SK-MEL-5 (cell line): ENCODE data around the gene TMX2. TPM values are rescaled to one million over a fixed set of nuclear protein-coding genes. Genes with fewer than 3 reads are reported as not detected.
A peak's percentile ranks its signal among the peaks of the same experiment; 100 is the strongest.

Experiments
- DNase-seq: peaks from one replicate; pipeline ENCODE4 v3.0.0-alpha.2; 2016; ENCODE audit warnings: low read depth, low spot score
- in situ Hi-C: cut with HindIII; loops from 2 replicates; pipeline ENCODE4 v1.10.0; 2016; ENCODE audit warnings: low sequenced_read_pairs, high pct_unique_total_duplicates, low pct_unique_long_range_greater_than_20kb
- total RNA-seq: library from RNA; depleted of rRNA; stranded (reverse); fragments of >200 nt; shearing (Covaris generic); gene quantifications from 2 replicates; pipeline ENCODE4 v1.2.3, GENCODE V29; 2014

TMX2 gene
- total RNA-seq, 1 experiment from 2014 or later = 245 TPM

DNA sequence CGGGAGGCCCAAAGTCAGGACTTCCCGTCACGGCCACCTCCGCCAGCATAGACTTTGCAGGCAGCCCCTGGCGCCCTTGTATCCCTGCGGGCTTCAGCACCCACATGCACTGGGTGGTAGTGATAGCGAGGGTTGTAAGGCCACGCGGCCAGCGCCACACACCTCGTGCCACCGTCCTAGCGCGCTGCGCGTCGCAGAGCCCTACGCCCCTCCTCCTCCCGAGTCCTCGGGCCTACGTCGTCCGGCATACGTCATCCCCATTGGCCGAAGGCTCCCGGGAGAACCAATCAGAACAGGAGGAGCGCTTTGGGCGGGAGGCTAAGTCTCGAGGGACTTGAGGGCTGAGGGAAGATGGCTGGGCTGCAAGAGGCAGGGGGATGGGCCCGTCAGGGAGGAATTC, 40.6 kb downstream of the TMX2 start:
- in situ Hi-C loops = no loop called here
- no peak for DNase-seq

DNA sequence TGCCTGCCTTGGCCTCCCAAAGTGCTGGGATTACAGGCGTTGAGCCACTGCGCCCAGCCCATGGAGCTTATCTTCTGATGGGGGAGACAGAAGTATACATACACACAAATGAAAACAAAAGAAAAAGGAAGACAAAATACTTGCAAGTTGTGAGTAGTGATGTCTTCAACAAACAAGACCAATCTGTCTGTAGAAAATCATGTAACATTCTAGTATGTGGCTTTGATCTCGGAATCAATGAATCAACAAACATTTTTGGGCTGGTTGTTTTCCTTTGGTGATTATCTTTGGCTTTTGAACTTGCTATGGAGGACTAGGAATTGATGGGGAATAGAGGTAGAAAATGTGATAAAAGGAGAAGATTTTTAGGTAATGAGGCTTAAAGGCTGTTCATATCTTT, 45.8 kb downstream of the TMX2 start:
- in situ Hi-C loops = no loop called here
- no peak for DNase-seq

DNA sequence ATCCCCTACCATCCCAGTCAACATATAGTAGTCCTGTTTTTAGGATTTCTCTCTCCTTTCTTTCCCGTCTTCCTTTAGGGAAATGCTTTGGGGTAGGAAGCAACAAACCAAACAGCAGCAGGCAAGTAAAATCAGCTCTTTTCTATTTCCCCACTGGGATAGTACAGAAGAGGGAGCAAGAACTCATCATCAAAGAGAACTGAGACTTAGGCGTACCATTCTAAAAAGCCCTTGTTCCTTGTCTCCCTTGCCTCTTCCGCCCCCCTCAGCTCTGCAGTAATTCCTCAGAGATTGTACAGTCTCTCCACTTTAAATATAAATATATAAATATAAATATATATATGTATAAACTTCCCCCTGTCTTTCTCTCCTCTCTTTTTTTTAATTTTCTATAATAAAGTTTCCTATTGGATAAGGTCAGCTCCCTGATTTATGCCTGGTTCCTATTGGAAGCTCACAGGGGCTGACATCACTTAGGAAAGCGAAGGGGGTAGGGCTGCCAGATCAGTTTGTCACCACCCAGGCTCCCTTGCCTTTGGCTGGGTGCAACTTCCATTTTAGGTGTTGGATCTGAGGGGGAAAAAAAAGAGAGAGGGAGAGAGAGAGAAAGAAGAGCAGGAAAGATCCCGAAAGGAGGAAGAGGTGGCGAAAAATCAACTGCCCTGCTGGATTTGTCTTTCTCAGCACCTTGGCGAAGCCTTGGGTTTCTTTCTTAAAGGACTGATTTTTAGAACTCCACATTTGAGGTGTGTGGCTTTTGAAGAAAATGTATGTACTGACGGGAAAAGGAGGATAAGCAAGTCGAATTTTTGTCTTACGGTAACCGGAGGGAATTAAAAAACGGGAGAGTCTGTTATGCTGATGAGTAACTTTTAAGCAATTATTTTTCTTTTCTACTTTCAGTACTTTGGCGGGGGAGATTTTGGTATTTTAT, 49.2 kb downstream of the TMX2 start, which contains the start of gene CTNND1:
TSS of gene CTNND1 (plus strand) at position 502 of the 934 bp plus-strand sequence. CDS start 29,677 bp downstream, outside the sequence.
- DNase-seq = peak; percentile 96
- in situ Hi-C loops = no loop called here

DNA sequence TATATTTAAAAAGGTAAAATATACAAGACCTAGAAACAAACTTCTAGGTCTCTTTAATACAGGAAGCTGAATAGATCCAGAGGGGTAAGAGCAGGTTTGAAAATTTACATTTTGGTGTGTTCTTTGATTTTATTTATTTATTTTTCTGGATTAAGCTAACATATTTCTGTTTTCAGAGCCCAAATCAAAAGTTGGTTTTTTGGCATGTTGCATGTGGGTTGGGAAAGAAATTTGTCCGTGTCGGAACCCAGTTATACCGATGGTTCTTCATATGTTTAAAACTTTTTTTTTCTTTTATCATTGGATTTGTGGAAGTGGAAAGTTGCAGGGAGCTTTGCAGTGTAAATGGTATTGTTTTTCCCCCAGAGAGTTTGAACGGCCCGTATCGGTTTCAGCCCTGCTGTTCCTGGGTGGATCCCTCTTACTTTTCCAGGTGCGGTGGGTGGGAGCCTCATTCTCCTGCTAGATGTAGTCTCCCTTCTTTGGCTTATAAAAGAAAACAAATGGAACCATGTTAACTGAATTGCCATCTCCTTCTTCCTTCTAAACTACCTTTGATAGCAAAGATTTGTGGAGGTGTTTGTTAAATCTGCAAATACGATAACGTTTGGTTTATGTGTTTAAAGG, 50.0 kb downstream of the TMX2 start:
- in situ Hi-C loops = no loop called here
- DNase-seq = no peak

DNA sequence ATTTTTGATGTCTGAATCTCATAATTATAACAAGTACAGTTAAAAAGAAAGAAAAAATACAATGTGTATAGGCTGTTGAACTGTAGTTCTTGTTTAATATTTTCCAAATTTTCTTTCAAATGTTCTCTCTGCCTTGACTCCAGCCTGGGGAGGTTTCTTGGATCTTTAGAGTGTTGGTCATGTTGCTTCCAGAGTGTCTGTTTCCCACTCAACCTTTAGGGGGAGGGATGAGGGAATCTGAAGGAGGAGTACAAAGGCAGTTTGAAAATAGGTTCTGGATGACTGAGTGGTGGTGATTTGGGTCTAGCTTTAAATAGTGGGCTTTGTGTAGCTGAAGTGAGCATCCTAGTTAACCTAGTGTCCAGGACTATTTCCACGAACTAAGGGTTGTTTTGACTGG, 51.2 kb downstream of the TMX2 start:
- in situ Hi-C loops = no loop called here

DNA sequence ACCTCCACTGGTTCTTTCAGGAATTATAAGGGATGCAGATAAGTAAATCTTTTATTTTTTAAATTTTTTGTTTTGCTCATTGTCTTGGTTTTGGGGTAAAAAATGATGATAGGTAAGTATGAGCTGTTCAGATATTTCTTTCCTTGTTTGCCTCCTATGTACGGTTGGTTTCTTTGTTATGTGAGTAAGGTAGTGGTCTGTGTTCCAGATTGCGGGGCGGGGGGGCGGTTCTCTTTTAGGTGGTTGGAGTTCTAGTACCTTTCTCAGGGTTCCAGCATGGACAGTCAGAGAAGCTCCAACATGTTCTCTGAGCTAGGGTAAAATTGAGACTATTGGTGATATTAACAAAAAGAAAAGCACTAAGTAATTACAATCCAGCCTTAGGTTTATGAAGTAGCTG, 51.6 kb downstream of the TMX2 start:
- in situ Hi-C loops = no loop called here
- DNase-seq = no peak

More for the DNA sequence above, 51.2 kb downstream of the TMX2 start:
- peak; percentile 57 for DNase-seq

DNA sequence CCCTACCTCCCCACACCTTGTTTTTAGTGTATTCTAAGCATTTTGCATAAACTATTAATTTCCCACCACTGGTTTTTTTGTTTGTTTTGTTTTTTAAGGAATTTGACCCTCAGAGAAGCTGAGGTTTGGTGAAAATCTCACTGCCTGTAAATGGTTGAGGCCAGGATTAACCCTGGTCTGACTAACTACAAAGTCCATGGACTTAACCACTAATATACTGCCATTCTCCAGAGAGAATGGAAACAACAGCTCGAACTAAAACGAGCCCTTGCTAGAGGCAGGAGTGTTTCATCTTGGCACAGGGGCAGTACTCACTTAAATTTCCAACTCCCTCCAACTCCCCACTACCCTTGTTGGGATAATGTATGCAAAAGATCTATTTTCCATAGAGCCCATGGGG, 52.2 kb downstream of the TMX2 start:
- in situ Hi-C loops = no loop called here
- no peak for DNase-seq

DNA sequence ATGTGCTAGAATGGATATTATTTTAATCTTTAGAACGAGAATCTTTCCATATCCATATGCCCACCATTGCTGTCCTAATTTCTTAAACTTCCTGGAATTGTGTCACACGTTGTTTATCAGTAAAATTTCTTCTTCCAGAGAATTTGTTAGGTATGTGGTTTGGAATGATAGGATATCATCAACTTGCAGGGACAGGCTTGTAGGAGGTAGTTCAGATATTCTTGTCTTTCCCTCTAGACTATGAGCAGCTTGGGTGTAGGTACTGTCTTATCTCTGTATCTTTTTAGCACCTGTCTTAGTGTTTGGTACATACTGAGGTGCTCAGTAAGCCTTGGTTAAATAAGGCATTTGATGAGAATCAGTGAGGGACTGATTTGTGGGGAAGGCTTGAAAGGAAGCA, 52.6 kb downstream of the TMX2 start:
- in situ Hi-C loops = no loop called here
- DNase-seq = no peak

DNA sequence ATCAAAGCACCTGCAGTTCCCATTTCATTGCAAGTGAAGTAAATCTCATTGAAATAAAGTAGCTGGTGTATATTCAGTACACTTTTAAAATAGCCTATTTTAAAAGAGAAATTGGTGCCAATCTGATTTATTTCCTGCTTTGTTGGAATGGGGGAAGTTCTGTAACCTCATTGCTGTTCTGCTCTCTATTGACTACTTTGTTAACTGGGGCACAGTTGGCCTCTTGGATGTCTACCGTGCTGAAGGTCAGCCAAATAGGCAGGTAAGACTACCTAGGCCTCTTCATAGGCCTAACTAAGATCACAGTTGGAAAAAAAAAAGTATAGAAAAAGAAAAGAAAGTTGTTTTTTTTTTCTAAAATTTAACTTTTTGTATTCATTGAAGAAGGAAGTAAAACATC, 58.4 kb downstream of the TMX2 start:
- in situ Hi-C loops = no loop called here

DNA sequence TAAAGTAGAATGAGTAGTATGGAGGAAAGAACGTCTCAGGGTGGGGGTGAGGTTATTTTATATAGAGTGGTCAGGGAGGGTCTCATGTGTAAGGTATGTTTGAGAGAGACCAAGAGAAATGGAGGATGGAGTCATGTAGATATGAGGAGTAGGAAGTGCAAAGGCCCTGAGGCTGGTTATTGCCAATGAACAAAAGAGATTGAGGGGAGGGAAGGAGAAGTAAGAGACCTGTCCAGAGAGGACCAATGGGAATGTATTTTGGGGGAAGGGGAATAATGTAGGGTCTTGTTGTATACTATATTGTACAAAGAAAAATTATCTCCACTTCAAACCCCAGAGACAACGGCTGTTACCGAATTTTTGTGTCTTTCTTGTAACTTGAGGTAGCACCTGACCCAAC, 59.0 kb downstream of the TMX2 start:
- in situ Hi-C loops = no loop called here
- no peak for DNase-seq

More for the DNA sequence above, 58.4 kb downstream of the TMX2 start:
- no peak for DNase-seq

DNA sequence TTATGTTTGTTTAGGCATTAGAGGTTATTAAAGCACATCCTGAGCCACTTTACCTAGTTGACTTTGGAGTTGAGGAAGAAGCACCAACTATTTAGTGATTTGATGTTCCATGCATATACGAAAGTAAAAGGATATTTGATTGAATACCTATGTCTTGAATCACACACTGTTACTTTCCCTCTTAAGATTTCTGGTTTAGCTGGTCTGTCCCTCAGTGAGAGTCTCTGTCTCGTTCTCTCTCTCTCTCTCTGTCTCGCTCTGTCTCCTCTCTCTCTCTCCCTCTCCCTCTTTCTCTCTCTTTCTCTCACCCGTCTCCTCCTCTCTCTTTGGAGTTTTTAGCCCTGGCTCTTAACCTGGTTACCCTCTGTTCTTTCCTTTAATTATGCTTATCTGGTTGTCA, 60.2 kb downstream of the TMX2 start:
- in situ Hi-C loops = no loop called here
- DNase-seq = no peak

DNA sequence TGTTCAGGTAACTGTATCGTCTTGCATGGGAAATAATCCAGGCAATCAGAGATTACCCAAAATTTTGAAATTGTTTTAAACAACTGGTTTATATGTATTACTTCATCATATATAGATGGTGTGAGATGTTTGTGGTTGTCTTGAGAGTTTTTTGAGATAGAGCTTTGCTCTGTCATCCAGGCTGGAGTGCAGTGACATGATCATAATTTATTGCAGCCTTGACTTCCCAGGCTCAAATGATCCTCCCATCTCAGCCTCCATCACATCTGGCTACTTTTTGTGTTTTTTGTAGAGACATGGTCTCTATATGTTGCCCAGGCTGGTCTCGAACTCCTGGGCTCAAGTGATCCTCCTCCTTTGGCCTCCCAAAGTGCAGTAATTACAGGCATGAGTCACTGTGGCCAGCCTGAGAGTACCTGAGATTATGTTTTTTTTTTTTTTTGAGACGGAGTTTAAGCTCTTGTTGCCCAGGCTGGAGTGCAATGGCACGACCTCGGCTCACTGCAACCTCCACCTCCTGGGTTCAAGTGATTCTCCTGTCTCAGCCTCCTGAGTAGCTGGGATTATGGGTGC, 60.7 kb downstream of the TMX2 start:
- in situ Hi-C loops = no loop called here
- DNase-seq = no peak

DNA sequence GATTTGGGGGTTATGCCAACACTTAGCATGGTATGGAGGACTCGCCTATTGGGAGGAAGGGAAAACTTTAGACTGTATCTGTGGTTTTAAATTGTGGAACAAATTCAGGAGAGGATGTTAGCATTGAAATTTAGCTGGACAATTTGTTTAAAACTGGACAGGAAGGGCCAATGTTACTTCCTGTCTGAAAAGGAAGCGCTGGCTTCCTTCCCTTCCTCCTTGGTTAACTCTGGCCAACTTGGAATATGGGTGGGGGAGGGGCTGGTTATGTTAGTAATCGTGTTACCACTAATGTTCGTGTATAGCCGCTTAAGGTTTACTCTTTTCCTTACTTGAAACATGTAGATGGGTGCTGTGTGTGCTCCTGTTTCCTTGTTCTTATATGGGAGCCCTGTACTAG, 63.1 kb downstream of the TMX2 start:
- in situ Hi-C loops = no loop called here
- DNase-seq = no peak

DNA sequence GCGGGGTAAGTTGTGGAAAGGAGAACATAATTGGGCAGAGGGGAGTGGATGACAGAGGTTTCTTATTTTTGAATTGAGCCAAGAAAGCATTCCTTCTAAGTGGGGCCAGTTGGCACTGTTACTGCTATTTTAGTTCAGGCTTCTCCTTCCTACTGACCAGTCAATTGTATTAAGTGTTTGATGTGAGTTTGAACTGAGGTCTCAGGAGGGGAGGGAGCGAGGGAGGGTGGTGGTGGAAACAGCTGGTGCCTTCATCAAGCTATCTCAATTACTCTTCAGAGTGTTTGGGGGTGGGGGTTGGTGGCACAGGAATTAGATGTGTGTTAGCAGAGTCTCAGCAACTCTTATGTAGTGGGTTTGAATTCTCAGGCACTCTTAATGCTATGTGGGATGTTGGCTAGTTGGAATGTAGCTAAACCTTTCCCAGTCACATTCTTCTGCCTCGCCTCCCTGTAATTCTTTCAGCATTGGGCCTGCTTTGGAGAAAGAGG, 63.7 kb downstream of the TMX2 start:
- DNase-seq = no peak
- in situ Hi-C loops = no loop called here

DNA sequence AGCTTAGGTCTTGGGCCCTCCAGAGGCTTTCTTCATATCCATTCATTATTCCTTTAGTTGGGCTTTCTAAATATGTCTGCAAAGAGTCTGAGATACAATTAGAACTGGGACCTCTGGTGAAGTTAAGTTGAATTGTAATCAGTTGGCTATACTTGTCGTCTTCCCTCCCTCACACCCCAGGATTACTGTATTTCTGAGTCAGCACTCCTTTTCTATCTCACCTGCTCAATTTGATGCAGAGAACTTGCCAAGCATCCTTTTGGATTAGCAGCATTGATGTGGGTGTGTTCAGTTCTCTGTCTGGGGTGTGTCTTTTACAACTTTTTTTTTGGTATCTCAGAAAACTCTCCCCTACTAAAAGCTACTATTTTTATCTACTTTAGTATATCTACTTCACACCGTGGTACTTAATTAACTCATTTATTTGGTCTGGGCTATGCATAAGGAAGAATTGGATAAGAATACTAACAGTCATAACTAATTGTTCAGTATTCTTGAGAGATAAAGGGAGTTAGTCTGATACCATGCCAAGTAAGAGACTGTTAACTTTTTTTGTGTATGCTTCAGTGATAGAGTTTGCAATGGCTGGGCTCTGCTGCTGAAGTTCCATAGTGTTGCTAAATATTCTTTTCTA, 64.3 kb downstream of the TMX2 start:
- in situ Hi-C loops = no loop called here
- DNase-seq = no peak

DNA sequence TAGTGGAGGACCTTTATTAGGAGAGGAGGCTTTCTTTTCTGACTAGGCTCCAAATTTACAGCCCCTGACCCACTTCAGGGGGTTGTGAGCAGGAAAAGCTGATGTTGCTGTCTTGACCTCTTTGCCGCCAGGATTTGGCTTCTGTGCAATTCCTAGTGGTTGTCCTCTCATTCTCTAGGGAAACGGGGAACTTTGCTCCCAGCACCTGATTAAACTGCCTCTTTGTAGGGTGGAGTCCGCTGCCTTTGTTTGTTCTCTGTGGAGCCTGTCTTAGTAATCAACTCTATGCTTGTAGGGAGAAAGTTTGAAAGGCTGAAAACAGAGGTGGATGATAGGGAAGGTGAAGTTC, 65.5 kb downstream of the TMX2 start:
- DNase-seq = peak; percentile 46
- in situ Hi-C loops = no loop called here

DNA sequence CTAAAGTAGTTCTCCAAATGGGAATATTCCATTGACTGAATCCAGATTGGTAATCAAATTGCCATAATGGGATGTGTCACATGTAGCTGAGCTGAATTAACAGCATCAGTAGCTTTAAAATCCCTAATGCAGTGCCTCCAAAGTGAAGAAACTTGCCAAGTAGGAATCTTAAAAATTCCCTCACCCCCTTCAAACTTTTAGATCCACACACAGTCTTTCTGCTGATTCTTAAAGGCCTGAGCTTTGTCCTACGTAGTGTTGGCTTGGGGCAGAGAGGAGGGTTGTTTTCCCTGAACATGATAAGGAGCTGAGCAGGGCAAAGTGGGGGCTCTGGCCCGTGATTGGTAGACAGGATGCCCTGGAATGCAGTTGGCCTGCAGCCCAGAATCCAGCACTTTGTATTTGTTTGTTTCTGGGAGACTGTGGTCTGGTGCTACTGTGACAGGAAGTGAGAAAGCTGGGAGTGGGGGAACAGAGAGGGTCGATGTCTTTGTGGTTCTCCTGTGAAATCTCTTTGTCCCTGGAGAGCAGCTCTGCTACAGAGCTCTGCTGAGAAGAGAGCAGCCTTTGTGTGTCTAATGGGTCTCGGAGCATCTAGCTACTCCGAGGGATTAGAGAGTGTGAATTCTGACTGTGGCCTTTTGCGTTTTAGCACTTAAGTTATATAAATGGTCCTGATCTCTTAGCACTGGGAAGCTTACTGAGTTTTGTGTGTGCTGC, 66.1 kb downstream of the TMX2 start:
- peak; percentile 99 for DNase-seq
- in situ Hi-C loops = no loop called here

DNA sequence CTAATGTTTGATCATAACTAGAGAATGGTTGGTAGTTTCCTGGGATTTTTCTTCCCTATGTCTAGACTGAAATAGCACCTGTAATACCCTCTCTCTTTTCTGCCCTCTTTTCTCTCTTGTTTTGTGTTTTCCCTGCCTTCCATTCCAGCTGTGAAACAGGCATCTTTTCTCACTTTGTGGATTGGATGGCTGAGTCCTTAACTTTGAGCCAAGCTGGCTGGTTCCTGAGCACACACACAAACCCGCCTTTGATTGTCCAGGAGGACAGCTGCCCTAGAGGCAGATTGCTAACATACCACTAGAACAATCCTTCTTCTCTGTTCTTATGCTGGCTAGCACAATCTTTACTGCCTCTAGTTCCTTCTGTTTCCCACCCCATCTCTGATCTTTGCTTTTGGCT, 66.9 kb downstream of the TMX2 start:
- in situ Hi-C loops = no loop called here
- DNase-seq = peak; percentile 95
